Psoas muscle (tissue), 8 donors: ENCODE results near the gene TRIM46. TPM values are rescaled to one million over a fixed set of nuclear protein-coding genes. Genes with fewer than 3 reads are reported as not detected.

Source experiments
- ATAC-seq, 4 donors: fragments of 200-7000 bp; cut with Tn5 transposase; one replicate each; pipeline ENCODE4 v1.9.1; 2020; ENCODE audit warnings: moderate library complexity in 3 of 4, mild to moderate bottlenecking in 2 of 4
- DNase-seq, 2 donors: peaks; one replicate each; pipeline ENCODE4 v3.0.0-alpha.2; 2020
- H3K27ac ChIP-seq: fragments of 200-600 bp; one replicate; pipeline ENCODE4 v1.8.0; 2022
- H3K27me3 ChIP-seq, 3 donors: fragments of 200-600 bp in 1 of 3; one replicate each; pipeline versions ENCODE4 v1.6.1 to v1.8.0; 2013 to 2022; ENCODE audit warnings: low read length in 2 of 3, mild to moderate bottlenecking in 2 of 3, moderate library complexity in 1 of 3; ENCODE audit not compliant: insufficient read depth in 3 of 3
- H3K36me3 ChIP-seq, 2 donors: fragments of 200-600 bp in 1 of 2; one replicate each; pipeline versions ENCODE4 v1.6.1 to v1.8.0; 2013 to 2022; ENCODE audit warnings: low read depth in 1 of 2, mild to moderate bottlenecking in 1 of 2, moderate library complexity in 1 of 2; ENCODE audit not compliant: insufficient read depth in 1 of 2
- H3K4me1 ChIP-seq: fragments of 200-600 bp; one replicate; pipeline ENCODE4 v1.8.0; 2022
- H3K4me3 ChIP-seq: fragments of 200-600 bp; one replicate; pipeline ENCODE4 v1.8.0; 2022; ENCODE audit warnings: mild to moderate bottlenecking
- H3K9me3 ChIP-seq: fragments of 200-600 bp; one replicate; pipeline ENCODE4 v1.8.0; 2022
- WGBS, 3 donors: extraction: QIAGEN DNeasy Blood & Tissue Kit; methylation state at CpG; one replicate each; pipeline versions ENCODE4 v1.1.6 to v1.1.7; 2013; 5-methylcytosine and 5-hydroxymethylcytosine counted together
- intact Hi-C, 2 donors: fragments of 100-400 bp; cut with DNase I; formaldehyde crosslinking; loops; one replicate each; pipeline versions ENCODE4 v1.11.0 to v1.14.2; 2022
- polyA plus RNA-seq, 3 donors: library from polyadenylated mRNA; stranded (reverse); fragments of 200-250 nt; gene quantifications; one replicate each; pipeline ENCODE4 v1.2.3, GENCODE V29; 2013
- total RNA-seq, 4 donors: library from RNA; stranded (reverse); fragmentation: NEBNext Ultra II Directional in 2 of 4; extraction: Animal tissue kit (Norgen Biotek cat#: 25700) in 2 of 4; gene quantifications; one replicate each; pipeline versions ENCODE4 v1.2.1 to v1.2.4, GENCODE V29; 2021 to 2023
- TF ChIP-seq, protein P1 (sequence below): fragments of 200-600 bp; IDR thresholded peaks from one replicate; pipeline ENCODE4 v1.8.0; 2022; ENCODE audit warnings: antibody characterized with exemption
- donor health status: healthy with polysubstance abuse.
- donor health status: DM: no; HTN: no; CAD: no; lungs with moderate emphysema.
- donor health status: Bipolar disorder and iron deficiency.
- donor health status: healthy.
- donor health status: DM: yes; HTN: yes; CAD: no.
- donor health status: DM: no; HTN: no; CAD: no.
- donor health status: DM: no; HTN: no; CAD: no.
- donor health status: DM: yes; HTN: yes; CAD: no.

The TRIM46 gene
- total and polyA plus RNA-seq, 7 donors: 0.03 to 0.16 (median 0.09) TPM; not detected in 3

DNA sequence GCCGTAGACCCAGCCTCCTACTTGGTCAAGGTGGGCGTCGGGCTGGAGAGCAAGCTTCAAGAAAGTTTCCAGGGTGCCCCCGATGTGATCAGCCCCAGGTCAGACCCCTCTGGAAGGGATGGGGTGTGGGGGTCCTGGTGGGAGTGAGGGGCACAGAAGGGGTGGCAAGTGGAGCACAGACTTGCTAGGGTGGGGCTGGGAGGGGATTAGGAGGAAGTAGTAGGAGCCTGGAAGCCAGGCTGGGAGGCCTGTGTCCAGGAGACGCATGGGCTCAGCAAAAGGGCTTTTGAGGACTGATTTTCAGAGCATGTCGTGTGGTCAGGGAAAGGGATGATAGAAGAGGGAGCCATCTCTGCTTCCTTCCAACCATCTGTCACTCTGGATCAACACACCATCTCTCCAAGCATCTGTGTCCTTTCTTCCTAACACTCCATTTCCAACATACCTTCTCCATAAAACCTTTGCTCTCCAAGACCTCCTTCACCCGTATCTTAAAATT lies 8.5 kb downstream of the TRIM46 start:
- no peaks in the 10 kb centered on the region for H3K27me3 ChIP-seq
- H3K36me3 ChIP-seq: no peaks in the 10 kb centered on the region
- H3K4me1 ChIP-seq: peaks cover 10% of the 10 kb centered on the region
- ATAC-seq (no peak), DNase-seq (no peak)
- WGBS, 3 donors: 83 to 90% (median 85%) methylated on average over 7 of the region's 7 CpGs
- TF ChIP-seq, protein P1, sequence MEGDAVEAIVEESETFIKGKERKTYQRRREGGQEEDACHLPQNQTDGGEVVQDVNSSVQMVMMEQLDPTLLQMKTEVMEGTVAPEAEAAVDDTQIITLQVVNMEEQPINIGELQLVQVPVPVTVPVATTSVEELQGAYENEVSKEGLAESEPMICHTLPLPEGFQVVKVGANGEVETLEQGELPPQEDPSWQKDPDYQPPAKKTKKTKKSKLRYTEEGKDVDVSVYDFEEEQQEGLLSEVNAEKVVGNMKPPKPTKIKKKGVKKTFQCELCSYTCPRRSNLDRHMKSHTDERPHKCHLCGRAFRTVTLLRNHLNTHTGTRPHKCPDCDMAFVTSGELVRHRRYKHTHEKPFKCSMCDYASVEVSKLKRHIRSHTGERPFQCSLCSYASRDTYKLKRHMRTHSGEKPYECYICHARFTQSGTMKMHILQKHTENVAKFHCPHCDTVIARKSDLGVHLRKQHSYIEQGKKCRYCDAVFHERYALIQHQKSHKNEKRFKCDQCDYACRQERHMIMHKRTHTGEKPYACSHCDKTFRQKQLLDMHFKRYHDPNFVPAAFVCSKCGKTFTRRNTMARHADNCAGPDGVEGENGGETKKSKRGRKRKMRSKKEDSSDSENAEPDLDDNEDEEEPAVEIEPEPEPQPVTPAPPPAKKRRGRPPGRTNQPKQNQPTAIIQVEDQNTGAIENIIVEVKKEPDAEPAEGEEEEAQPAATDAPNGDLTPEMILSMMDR: no peak
- no peak overlapping the region for H3K27ac ChIP-seq
- H3K9me3 ChIP-seq: no peaks in the 10 kb centered on the region
- H3K4me3 ChIP-seq: no peak overlapping the region
- intact Hi-C loops: no loop called here

DNA sequence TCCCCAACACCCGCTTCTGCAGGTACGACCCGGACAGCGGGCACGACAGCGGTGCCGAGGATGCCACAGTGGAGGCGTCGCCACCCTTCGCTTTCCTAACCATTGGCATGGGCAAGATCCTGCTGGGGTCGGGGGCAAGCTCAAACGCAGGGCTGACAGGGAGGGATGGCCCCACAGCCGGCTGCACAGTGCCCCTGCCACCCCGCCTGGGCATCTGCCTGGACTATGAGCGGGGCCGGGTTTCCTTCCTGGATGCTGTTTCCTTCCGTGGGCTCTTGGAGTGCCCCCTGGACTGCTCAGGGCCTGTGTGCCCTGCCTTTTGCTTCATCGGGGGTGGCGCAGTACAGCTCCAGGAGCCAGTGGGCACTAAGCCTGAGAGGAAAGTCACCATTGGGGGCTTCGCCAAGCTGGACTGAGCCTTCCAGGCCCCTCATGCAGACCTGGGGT lies 10.1 kb downstream of the TRIM46 start:
- ATAC-seq (no peak), DNase-seq (peak in 1 of 2 donors; percentile 42)
- H3K4me1 ChIP-seq: peaks cover 10% of the 10 kb centered on the region
- TF ChIP-seq, protein P1: no peak
- H3K27me3 ChIP-seq: no peaks in the 10 kb centered on the region
- no peak overlapping the region for H3K27ac ChIP-seq
- H3K9me3 ChIP-seq: no peaks in the 10 kb centered on the region
- 80 to 84% (median 82%) methylated on average over 19 to 20 of the region's 20 CpGs for WGBS, 3 donors
- no peak overlapping the region for H3K4me3 ChIP-seq
- intact Hi-C loops: no loop called here
- no peaks in the 10 kb centered on the region for H3K36me3 ChIP-seq

DNA sequence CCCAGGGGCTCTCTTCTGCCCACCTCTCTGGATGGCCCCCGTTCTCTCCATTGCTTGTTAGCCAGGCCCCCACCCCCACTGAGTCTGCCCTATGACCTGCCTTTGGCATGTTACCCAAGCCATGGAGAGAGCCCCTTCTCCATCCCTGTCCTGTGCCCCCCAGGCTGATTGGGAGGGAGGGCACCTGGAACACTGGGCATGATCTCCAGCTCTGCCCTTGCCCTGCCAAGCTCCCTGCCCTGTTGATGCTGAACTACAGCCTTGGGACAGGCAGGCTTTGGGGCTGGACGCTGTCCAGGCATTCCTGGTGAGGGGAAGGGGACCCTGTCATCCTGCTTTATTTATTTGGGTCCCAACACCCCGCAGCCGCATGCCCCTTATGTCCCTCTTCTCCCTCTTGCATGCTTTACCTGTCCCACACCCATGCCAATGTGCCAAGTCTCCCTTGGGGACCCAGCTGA lies 10.7 kb downstream of the TRIM46 start:
- H3K9me3 ChIP-seq: no peaks in the 10 kb centered on the region
- intact Hi-C loops: no loop called here
- no peak overlapping the region for H3K4me3 ChIP-seq
- peaks cover 10% of the 10 kb centered on the region for H3K4me1 ChIP-seq
- no peak for ATAC-seq
- DNase-seq: peak in 1 of 2 donors; percentile 48
- TF ChIP-seq, protein P1: no peak
- peak overlapping the region; percentile 62 for H3K27ac ChIP-seq
- 39 to 61% (median 61%) methylated on average over 3 to 4 of the region's 4 CpGs for WGBS, 3 donors
- H3K36me3 ChIP-seq: no peaks in the 10 kb centered on the region
- H3K27me3 ChIP-seq: no peaks in the 10 kb centered on the region

DNA sequence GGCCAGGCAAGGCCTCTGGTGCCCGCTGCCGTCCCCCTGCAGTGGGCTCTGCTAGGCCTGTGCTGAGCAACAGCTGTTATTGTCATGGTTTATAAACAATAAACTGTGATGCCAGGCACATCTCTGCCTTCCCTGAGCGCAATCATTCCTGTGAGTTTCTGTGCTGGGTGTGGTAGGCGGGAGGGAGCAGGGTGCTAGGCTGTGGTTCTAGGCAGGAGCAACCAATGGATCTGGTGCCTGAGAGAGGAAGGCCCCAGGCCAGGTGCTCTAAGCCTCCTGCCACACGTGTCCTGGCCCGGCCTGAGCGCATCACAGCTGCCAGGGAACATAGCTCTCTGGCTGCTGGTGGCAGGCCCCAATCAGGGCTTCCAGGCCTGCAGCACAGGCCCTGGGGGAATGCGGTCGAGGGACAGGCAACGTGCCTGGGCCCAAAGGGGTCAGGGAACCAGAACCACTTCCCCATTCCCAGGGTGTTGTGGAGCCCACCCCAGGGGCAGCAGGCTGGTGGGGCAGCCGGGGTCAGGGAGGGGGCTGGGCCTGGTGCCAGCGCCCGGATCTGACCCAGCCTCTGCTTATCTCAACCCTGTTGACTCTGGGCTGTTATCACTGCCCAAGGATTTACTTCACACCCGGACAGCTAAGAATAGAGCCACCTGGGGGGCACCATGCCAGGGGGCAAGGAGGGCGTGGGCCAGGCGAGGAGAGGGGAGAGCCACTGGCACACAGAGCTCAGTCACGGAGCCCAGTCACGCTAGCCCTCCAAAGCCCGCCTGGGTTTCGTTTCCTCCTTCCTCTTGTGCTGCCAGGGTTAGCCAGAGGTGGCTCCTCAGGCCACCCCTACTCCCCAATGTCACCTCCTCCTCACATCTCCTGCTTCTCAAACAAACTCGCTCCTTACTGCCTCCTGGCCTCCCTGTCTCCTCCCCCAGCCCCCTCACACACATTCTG lies 11.5 kb downstream of the TRIM46 start:
- Histone ChIP-seq H3K4me1 (peaks cover 10% of the 10 kb centered on the region), H3K9me3 (no peaks in the 10 kb centered on the region), H3K27me3 (no peaks in the 10 kb centered on the region), H3K27ac (peak overlapping the region; percentile 62), H3K4me3 (no peak overlapping the region), H3K36me3 (no peaks in the 10 kb centered on the region)
- TF ChIP-seq, protein P1: no peak
- ATAC-seq (peak; percentile 63 to 95 (median 88)), DNase-seq (peak in 1 of 2 donors; percentile 75)
- intact Hi-C loops: no loop called here
- 20 to 39% (median 26%) methylated on average over 18 to 21 of the region's 21 CpGs for WGBS, 3 donors
